GM13976 (cell line): ENCODE data around the gene TGFB2.

ENCODE experiments used
- DNase-seq: peaks from one replicate; pipeline ENCODE4 v3.0.0; 2012; ENCODE audit warnings: low spot score
- in situ Hi-C: fragments of 300-500 bp; cut with MboI; formaldehyde crosslinking; loops from one replicate; pipeline ENCODE4 v1.12.0; 2022; ENCODE audit warnings: low sequenced_read_pairs, mixed read lengths, inconsistent platforms; ENCODE audit not compliant: unreplicated experiment
- TF ChIP-seq, protein P1 (sequence below): IDR thresholded peaks from 2 replicates; pipeline ENCODE4 v1.5.1; 2012; ENCODE audit warnings: borderline replicate concordance, mild to moderate bottlenecking; ENCODE audit not compliant: insufficient read depth; ENCODE audit errors: extremely low read depth, missing control alignments, control extremely low read depth

Gene TGFB2

DNA sequence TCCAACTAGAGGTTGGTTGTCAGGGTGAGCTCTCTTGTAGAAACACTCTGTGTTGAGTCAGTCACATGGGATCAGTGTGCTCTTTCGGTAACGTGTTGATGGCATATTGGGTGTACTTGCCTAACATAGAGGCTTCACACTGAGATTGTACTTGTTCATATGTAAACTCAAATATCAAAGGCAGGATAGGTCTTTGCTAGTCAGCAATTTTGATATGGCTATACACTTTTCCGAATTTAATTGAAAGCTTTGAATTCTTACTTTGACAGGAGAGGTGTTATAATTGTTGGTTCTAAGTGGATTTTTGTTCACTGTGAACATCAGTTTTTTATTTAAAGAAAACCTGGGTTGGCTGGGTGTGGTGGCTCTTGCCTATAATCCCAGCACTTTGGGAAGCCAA, 16.4 kb upstream of the TGFB2 start:
- TF ChIP-seq, protein P1, sequence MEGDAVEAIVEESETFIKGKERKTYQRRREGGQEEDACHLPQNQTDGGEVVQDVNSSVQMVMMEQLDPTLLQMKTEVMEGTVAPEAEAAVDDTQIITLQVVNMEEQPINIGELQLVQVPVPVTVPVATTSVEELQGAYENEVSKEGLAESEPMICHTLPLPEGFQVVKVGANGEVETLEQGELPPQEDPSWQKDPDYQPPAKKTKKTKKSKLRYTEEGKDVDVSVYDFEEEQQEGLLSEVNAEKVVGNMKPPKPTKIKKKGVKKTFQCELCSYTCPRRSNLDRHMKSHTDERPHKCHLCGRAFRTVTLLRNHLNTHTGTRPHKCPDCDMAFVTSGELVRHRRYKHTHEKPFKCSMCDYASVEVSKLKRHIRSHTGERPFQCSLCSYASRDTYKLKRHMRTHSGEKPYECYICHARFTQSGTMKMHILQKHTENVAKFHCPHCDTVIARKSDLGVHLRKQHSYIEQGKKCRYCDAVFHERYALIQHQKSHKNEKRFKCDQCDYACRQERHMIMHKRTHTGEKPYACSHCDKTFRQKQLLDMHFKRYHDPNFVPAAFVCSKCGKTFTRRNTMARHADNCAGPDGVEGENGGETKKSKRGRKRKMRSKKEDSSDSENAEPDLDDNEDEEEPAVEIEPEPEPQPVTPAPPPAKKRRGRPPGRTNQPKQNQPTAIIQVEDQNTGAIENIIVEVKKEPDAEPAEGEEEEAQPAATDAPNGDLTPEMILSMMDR = no peak
- no peak for DNase-seq
- in situ Hi-C loops = loop anchor here (10.0 to 25.0 kb wide), 3 partner anchors 1059 to 1334 kb away; no protein-coding TSS in a partner anchor

DNA sequence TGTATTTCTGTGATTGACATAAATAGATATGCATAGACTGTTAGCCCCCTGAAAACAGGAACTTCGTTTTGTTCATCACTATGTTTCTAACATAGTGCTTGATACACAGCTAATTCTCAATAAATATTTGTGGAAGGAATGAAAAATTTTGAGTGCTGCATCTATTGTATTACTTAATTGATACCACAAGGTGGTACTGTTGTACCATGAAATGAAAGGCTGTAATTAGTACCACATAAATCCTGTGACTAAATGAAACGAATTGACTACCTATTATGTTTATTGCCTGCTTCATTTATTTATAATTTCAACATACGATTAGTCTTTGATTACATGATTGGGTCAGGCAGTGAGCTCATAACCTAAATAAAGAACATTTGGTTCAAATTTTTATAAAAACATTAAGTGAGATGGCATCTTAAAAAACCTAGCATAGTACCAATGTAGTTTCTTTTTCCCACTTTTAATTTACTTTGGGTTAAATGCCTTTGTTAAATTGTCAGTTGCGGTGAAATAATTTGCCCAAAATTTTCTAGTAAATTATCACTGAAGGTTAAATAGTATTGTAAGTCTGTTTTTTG, 15.0 kb upstream of the TGFB2 start:
- in situ Hi-C loops = loop anchor here (10.0 to 25.0 kb wide), 3 partner anchors 1057 to 1485 kb away; no protein-coding TSS in a partner anchor

DNA sequence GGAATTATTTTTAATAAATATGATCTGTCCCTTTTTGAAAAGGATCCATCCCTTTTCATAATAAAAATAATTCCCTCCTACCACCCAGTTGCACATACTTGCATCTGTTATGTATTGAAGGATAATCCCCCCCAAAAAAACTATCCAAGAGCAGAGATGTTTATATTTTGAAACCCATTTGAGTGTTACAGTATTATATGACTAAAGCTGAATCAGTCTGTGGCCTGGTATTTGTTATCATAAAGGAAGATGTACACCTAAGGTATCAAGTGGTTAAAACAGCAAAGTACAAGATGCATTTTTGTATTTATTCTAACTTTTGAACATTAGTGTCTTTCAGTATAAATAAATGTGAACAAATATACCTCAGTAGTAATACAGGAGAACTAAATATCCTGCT, 12.7 kb upstream of the TGFB2 start:
- DNase-seq = no peak
- TF ChIP-seq, protein P1 = no peak
- in situ Hi-C loops = loop anchor here (10.0 to 25.0 kb wide), 3 partner anchors 1055 to 1482 kb away; no protein-coding TSS in a partner anchor

More for the DNA sequence above, 15.0 kb upstream of the TGFB2 start:
- TF ChIP-seq, protein P1 = peak; percentile 22
- DNase-seq = peak; percentile 58

- in situ Hi-C loops = loop anchor here (10.0 to 25.0 kb wide), 3 partner anchors 1051 to 1478 kb away; no protein-coding TSS in a partner anchor
- no peak for DNase-seq
- TF ChIP-seq, protein P1 = no peak
Measured at GRCh38 chr1:218336328-218336727, 8.8 kb upstream of the TGFB2 start.

DNA sequence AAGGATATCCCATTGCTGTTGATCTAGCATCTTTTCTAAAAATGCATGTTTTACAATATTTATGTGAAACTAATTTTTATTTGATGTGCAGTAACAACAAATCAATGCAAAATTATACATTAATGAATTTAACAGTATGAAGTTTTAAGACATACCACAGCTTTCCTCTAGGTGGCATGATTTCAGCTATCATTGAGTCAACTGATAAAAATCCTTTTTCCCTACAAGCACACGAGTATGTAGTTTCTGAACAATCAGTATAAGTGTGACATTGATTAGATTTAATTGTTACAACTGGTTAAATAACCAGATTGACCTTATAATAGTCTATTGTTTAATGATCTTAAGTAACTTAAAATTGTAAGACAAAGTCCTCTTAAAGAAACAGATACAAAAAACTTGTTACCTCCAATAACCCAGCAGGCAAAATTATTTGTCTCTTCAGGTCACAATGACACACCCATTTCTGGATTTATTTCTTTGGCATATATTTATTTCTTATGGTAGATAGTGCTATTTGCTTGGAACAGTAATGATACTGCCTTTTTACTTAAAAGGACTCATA, 5.8 kb upstream of the TGFB2 start:
- no peak for DNase-seq
- TF ChIP-seq, protein P1 = peak; percentile 42
- in situ Hi-C loops = loop anchor here (10.0 to 25.0 kb wide), 3 partner anchors 1048 to 1475 kb away; no protein-coding TSS in a partner anchor

GRCh38 chr1:218341325-218341724, 3.8 kb upstream of the TGFB2 start:
- TF ChIP-seq, protein P1 = no peak
- in situ Hi-C loops = loop anchor here (25.0 kb wide), 2 partner anchors 1046 to 1321 kb away; no protein-coding TSS in a partner anchor
- no peak for DNase-seq
